ENCODE data around the gene SERPINC1.

The SERPINC1 gene

DNA sequence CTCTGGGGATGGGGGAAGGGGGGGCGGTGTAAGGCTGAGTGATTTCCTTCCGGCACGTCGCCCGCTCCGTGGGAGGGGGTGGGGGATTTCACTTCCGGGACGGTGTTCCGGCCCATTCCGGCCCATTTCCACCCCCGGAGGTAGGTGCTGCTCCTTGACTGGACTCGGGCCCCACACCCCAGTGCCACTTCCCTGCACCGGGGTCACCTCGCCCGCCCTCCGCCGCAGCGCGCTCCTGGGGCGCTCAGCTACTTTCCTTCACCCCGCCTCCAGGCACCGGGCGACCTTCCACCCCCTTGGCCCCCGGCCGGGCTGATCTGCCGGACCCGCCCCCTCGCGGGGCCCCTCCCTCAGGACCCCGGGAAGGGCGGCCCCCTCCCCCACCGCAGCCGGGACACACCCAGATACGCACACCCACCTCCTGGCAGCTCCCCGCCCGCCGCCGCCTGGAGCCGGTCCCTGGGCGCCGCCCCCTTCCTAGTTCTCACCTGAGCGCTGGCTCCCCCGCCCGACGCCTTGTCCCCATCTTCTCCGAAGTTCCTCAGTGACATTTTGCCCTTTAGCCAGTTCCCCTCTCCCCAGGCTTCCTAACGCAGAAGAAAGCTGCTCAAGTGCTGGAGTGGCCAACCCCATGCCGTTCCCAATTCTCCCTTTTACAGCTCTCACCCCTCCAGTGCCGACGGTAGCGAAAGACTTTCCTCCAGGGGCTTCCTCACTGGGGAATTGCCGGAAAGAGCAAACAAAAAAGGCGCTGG is 48.7 kb downstream of the SERPINC1 start, which contains the start of gene ZBTB37:
ZBTB37 (plus strand) TSS at position 115 of the 755 bp plus-strand sequence. CDS start 1,846 bp downstream, outside the sequence.
- H3K4me3 ChIP-seq (ENCODE audit: low read length), result peak within 1 kb of the TSS; percentile 99
- TF ChIP-seq, protein P1, sequence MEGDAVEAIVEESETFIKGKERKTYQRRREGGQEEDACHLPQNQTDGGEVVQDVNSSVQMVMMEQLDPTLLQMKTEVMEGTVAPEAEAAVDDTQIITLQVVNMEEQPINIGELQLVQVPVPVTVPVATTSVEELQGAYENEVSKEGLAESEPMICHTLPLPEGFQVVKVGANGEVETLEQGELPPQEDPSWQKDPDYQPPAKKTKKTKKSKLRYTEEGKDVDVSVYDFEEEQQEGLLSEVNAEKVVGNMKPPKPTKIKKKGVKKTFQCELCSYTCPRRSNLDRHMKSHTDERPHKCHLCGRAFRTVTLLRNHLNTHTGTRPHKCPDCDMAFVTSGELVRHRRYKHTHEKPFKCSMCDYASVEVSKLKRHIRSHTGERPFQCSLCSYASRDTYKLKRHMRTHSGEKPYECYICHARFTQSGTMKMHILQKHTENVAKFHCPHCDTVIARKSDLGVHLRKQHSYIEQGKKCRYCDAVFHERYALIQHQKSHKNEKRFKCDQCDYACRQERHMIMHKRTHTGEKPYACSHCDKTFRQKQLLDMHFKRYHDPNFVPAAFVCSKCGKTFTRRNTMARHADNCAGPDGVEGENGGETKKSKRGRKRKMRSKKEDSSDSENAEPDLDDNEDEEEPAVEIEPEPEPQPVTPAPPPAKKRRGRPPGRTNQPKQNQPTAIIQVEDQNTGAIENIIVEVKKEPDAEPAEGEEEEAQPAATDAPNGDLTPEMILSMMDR (conservative IDR thresholded peaks at IDR 0.05; ENCODE audit: low read depth, low read length), result no peak
- DNase-seq (ENCODE audit: low read depth), result no peak

- peak within 1 kb of the TSS; percentile 99 for H3K4me3 ChIP-seq (ENCODE audit: low read length)
- peak; percentile 99 for DNase-seq (ENCODE audit: low read depth)
- TF ChIP-seq, protein P1 (conservative IDR thresholded peaks at IDR 0.05; ENCODE audit: low read depth, low read length), result no peak
These were observed 49.3 kb downstream of the SERPINC1 start, which contains the start of gene GAS5 for GRCh38 chr1:173867753-173868265. GAS5 (minus strand) TSS chr1:173867989.

- TF ChIP-seq, protein P1 (conservative IDR thresholded peaks at IDR 0.05; ENCODE audit: low read depth, low read length), result no peak
- DNase-seq (ENCODE audit: low read depth), result no peak
These were observed 49.9 kb downstream of the SERPINC1 start for GRCh38 chr1:173867141-173867752.

DNA sequence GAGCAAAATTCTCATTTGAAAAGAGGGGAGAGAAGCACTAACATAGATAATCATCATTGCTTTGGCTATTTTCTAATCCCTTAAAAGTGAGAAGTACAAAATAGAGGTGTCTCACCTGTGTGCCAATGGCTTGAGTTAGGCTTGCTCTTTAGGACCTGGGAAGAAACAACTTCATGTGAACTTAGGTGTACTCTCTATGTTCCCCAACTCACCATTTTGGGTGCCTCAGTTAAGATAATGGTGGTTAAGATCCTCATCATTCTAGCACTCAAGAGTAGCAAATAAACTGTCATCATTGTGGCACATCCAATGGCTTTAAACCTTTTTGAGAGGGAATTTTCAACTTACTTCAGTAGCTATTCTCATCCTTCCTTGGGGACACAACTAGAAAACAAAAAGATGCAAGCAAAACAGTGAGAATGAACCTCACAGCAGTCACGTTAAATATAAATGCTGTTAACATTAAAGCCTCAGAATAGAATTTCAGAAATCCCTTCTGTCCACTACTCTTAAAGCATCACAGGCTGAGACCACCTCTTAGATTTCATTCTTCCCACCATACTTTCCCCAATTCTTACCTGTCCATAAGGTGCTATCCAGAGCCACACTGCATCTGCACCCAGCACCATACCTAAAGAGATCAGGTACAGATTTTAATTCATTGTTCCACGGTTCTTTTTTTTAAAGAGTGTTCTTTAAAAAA is 50.6 kb downstream of the SERPINC1 start:
- H3K4me3 ChIP-seq (ENCODE audit: low read length), result peak overlapping the region; percentile 99
- DNase-seq (ENCODE audit: low read depth), result no peak
- TF ChIP-seq, protein P1 (conservative IDR thresholded peaks at IDR 0.05; ENCODE audit: low read depth, low read length), result no peak

More at GRCh38 chr1:173867141-173867752, 49.9 kb downstream of the SERPINC1 start:
- peak overlapping the region; percentile 99 for H3K4me3 ChIP-seq (ENCODE audit: low read length)

GRCh38 chr1:173865468-173866164 is 51.5 kb downstream of the SERPINC1 start:
- TF ChIP-seq, protein P1 (conservative IDR thresholded peaks at IDR 0.05; ENCODE audit: low read depth, low read length), result no peak
- no peak for DNase-seq (ENCODE audit: low read depth)
- peak overlapping the region; percentile 99 for H3K4me3 ChIP-seq (ENCODE audit: low read length)

DNA sequence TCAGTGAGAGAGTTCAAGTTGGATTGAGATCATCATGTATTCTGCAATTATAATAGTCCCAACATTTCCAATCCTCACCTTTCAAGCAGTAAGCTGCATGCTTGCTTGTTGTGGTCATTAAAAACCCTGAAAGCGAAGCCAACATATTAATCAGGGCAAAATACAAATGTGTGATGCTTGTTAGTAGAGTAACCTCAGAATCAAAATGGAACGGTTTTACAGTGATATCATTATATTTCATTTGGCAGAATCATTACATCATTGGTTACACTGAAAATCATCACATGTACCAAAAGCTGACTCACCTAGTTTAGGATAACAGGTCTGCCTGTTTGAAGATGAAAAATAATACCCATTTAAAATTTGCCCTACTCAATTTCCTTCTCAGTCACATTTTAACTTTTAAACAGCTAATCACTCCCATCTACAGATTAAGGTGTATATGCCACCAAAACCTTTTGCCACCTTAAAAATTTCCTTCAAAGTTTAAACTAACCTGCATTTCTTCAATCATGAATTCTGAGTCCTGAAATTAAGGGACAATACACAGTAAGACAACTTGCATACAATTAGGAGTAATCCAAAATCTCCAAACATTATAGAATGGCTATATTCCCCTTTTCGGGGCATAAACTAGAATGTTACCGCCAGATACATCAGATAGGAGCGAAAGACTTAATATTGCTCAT is 52.8 kb downstream of the SERPINC1 start:
- no peak for DNase-seq (ENCODE audit: low read depth)
- peak overlapping the region; percentile 99 for H3K4me3 ChIP-seq (ENCODE audit: low read length)
- TF ChIP-seq, protein P1 (conservative IDR thresholded peaks at IDR 0.05; ENCODE audit: low read depth, low read length), result no peak

Data from retinal pigment epithelial cell (primary cell).